H9 (cell line): ENCODE data around the gene CD247. TPM values are rescaled to one million over a fixed set of nuclear protein-coding genes. Genes with fewer than 3 reads are reported as not detected.

Experiments used
- DNase-seq: peaks from one replicate; pipeline ENCODE4 v3.0.0-alpha.2; 2017
- H2AFZ ChIP-seq: one replicate; pipeline ENCODE4 v1.6.1; 2013; ENCODE audit warnings: mild to moderate bottlenecking, low read length, control low read depth, moderate library complexity
- H2AK5ac ChIP-seq: 2 replicates; pipeline ENCODE4 v1.6.1; 2013; ENCODE audit warnings: low read length, control low read depth, mixed read lengths; ENCODE audit not compliant: insufficient read length
- H2BK120ac ChIP-seq: one replicate; pipeline ENCODE4 v1.6.1; 2013; ENCODE audit warnings: low read depth, mild to moderate bottlenecking, low read length, control low read depth, inconsistent platforms; ENCODE audit not compliant: poor library complexity, severe bottlenecking
- H2BK12ac ChIP-seq: 2 replicates; pipeline ENCODE4 v1.6.1; 2013; ENCODE audit warnings: low read length, control low read depth, mixed read lengths, low read depth; ENCODE audit not compliant: insufficient read length
- H2BK15ac ChIP-seq: 2 replicates; pipeline ENCODE4 v1.6.1; 2013; ENCODE audit warnings: low read depth, low read length, control low read depth
- H2BK20ac ChIP-seq: one replicate; pipeline ENCODE4 v1.6.1; 2013; ENCODE audit warnings: low read depth, mild to moderate bottlenecking, low read length, control low read depth, inconsistent platforms; ENCODE audit not compliant: poor library complexity, severe bottlenecking
- H2BK5ac ChIP-seq: 2 replicates; pipeline ENCODE4 v1.6.1; 2013; ENCODE audit warnings: low read length, control low read depth, mixed read lengths; ENCODE audit not compliant: insufficient read length
- H3K14ac ChIP-seq: 2 replicates; pipeline ENCODE4 v1.6.1; 2013; ENCODE audit warnings: low read length, control low read depth; ENCODE audit not compliant: insufficient read depth
- H3K18ac ChIP-seq: 2 replicates; pipeline ENCODE4 v1.6.1; 2013; ENCODE audit warnings: low read depth, mild to moderate bottlenecking, mixed read lengths, low read length, control low read depth; ENCODE audit not compliant: insufficient read length
- H3K23ac ChIP-seq: 2 replicates; pipeline ENCODE4 v1.6.1; 2013; ENCODE audit warnings: low read length, control low read depth, mixed read lengths, low read depth; ENCODE audit not compliant: insufficient read length
- H3K23me2 ChIP-seq: 2 replicates; pipeline ENCODE4 v1.6.1; 2013; ENCODE audit warnings: low read depth, mild to moderate bottlenecking, mixed read lengths, low read length, control low read depth; ENCODE audit not compliant: insufficient read length, poor library complexity, severe bottlenecking
- H3K27ac ChIP-seq: 2 replicates; pipeline ENCODE4 v1.5.1; 2013; ENCODE audit warnings: low read length, control low read depth, mixed read lengths, low read depth; ENCODE audit not compliant: insufficient read length
- H3K27me3 ChIP-seq: 2 replicates; pipeline ENCODE4 v1.6.1; 2013; ENCODE audit warnings: low read length, control low read depth, inconsistent platforms; ENCODE audit not compliant: insufficient read depth
- H3K4ac ChIP-seq: 2 replicates; pipeline ENCODE4 v1.6.1; 2013; ENCODE audit warnings: low read depth, mild to moderate bottlenecking, control low read depth, inconsistent platforms, low read length, moderate library complexity
- H3K4me1 ChIP-seq: 2 replicates; pipeline ENCODE4 v1.6.1; 2013; ENCODE audit warnings: low read length, control low read depth, inconsistent platforms; ENCODE audit not compliant: insufficient read depth
- H3K4me2 ChIP-seq: 2 replicates; pipeline ENCODE4 v1.6.1; 2013; ENCODE audit warnings: low read length, control low read depth, mixed read lengths; ENCODE audit not compliant: insufficient read length, insufficient read depth
- H3K56ac ChIP-seq: 2 replicates; pipeline ENCODE4 v1.6.1; 2013; ENCODE audit warnings: low read depth, mild to moderate bottlenecking, mixed read lengths, low read length, control low read depth; ENCODE audit not compliant: insufficient read length
- H3K79me1 ChIP-seq: 2 replicates; pipeline ENCODE4 v1.6.1; 2013; ENCODE audit warnings: low read depth, mild to moderate bottlenecking, moderate library complexity, low read length, control low read depth, inconsistent platforms; ENCODE audit not compliant: insufficient read depth, poor library complexity, severe bottlenecking
- H3K79me2 ChIP-seq: 2 replicates; pipeline ENCODE4 v1.6.1; 2013; ENCODE audit warnings: low read length, control low read depth, inconsistent platforms; ENCODE audit not compliant: insufficient read depth
- H3K9ac ChIP-seq: 2 replicates; pipeline ENCODE4 v1.6.1; 2013; ENCODE audit warnings: low read length, control low read depth, mixed read lengths; ENCODE audit not compliant: insufficient read length; ENCODE audit errors: extremely low read depth
- H3K9me3 ChIP-seq: one replicate; pipeline ENCODE4 v1.6.1; 2013; ENCODE audit warnings: low read depth, low read length, inconsistent platforms; ENCODE audit not compliant: control insufficient read depth
- H3T11ph ChIP-seq: one replicate; pipeline ENCODE4 v1.6.1; 2013; ENCODE audit warnings: mild to moderate bottlenecking, low read length, control low read depth, inconsistent platforms
- H4K20me1 ChIP-seq: one replicate; pipeline ENCODE4 v1.6.1; 2013; ENCODE audit not compliant: control insufficient read depth, insufficient read length, insufficient read depth
- H4K5ac ChIP-seq: 2 replicates; pipeline ENCODE4 v1.6.1; 2013; ENCODE audit warnings: low read depth, mild to moderate bottlenecking, mixed read lengths, low read length, control low read depth; ENCODE audit not compliant: insufficient read length
- H4K8ac ChIP-seq: replicated peaks from 2 replicates; pipeline ENCODE4 v1.6.1; 2013; ENCODE audit warnings: low read length, control low read depth, mixed read lengths, low read depth; ENCODE audit not compliant: insufficient read length
- H4K91ac ChIP-seq: 2 replicates; pipeline ENCODE4 v1.6.1; 2013; ENCODE audit warnings: low read depth, mild to moderate bottlenecking, moderate library complexity, mixed read lengths, low read length, control low read depth; ENCODE audit not compliant: insufficient read length
- H3K27ac Mint-ChIP-seq, 3 experiments: 2 replicates in 2 of 3; 3 replicates in 1 of 3; pipeline ENCODE4 v1.8.0; 2020 to 2021; ENCODE audit warnings: mixed read lengths in 3 of 3, mild to moderate bottlenecking in 1 of 3, moderate library complexity in 1 of 3
- H3K27me3 Mint-ChIP-seq: 2 replicates; pipeline ENCODE4 v1.8.0; 2021; ENCODE audit warnings: low read depth, mild to moderate bottlenecking, moderate library complexity, mixed read lengths
- H3K36me3 Mint-ChIP-seq, 3 experiments: 2 replicates in 2 of 3; 3 replicates in 1 of 3; pipeline ENCODE4 v1.8.0; 2020 to 2021; ENCODE audit warnings: low read depth in 3 of 3, mixed read lengths in 3 of 3; ENCODE audit not compliant: insufficient read depth in 1 of 3
- H3K4me1 Mint-ChIP-seq, 2 experiments: 2 replicates each; pipeline ENCODE4 v1.8.0; 2020; ENCODE audit warnings: mixed read lengths in 2 of 2
- H3K4me3 Mint-ChIP-seq, 2 experiments: 2 replicates in 1 of 2; 3 replicates in 1 of 2; pipeline ENCODE4 v1.8.0; 2020 to 2021; ENCODE audit warnings: mild to moderate bottlenecking in 2 of 2, mixed read lengths in 2 of 2, moderate library complexity in 1 of 2
- H3K9me3 Mint-ChIP-seq, 2 experiments: 2 replicates in 1 of 2; 3 replicates in 1 of 2; pipeline ENCODE4 v1.8.0; 2020; ENCODE audit warnings: mild to moderate bottlenecking in 2 of 2, mixed read lengths in 2 of 2, moderate library complexity in 1 of 2
- WGBS: extraction: QIAGEN DNeasy Blood & Tissue Kit; methylation state at CpG from one replicate; pipeline ENCODE4 v1.1.7; 2013; ENCODE audit warnings: missing lambda C conversion rate, low lambda C conversion rate, mixed read lengths; ENCODE audit not compliant: insufficient read length; ENCODE audit errors: extremely low coverage; 5-methylcytosine and 5-hydroxymethylcytosine counted together
- total RNA-seq: library from RNA; stranded (reverse); gene quantifications from 2 replicates; pipeline ENCODE4 v1.2.1, GENCODE V29; 2021
- TF ChIP-seq, protein P1 (sequence below): fragments of 200-600 bp; sonication (generic); conservative IDR thresholded peaks from 3 replicates; pipeline ENCODE4 v1.8.0; 2021; ENCODE audit warnings: antibody characterized with exemption, mild to moderate bottlenecking

The CD247 gene
- total RNA-seq, 1 experiment from 2014 or later = 1.2 TPM

DNA sequence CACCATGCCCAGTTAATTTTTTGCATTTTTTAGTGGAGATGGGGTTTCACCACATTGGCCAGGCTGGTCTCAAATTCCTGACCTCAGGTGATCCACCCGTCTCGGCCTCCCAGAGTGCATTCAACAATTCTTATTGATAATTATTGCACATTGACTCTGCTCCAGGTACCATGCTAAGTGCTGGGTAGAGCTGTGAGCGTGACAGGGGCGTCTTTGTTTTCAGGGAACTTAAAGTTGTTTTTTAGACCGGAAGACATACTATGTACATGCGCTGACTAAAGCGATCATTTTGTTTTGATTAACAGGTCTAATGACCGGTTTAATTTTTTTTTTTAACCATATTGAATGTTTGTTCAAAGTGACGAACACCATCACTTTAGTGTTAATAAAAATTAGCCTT is 4.0 kb downstream of the CD247 start:
- Mint-ChIP-seq H3K4me3 (no peak overlapping the region), H3K27me3 (no peaks in the 10 kb centered on the region; the same call in 1 of the 2 replicates), H3K27ac (no peak overlapping the region), H3K36me3 (no peaks in the 10 kb centered on the region), H3K9me3 (no peaks in the 10 kb centered on the region), H3K4me1 (peaks cover 0 to 17% of the 10 kb centered on the region in 2 experiments; a peak in 3 of 4 replicates)
- Histone ChIP-seq H3K18ac (no peak overlapping the region), H2BK5ac (no peak overlapping the region), H4K5ac (no peak overlapping the region), H3K27me3 (no peaks in the 10 kb centered on the region), H3K4me2 (no peak overlapping the region), H2BK20ac (no peak overlapping the region), H3K56ac (no peak overlapping the region), H2BK12ac (no peak overlapping the region), H3K23me2 (no peaks in the 10 kb centered on the region), H2AK5ac (no peak overlapping the region), H3K9ac (no peak overlapping the region), H3K14ac (no peak overlapping the region), H3K27ac (no peak overlapping the region), H3K79me2 (no peaks in the 10 kb centered on the region), H3K79me1 (no peaks in the 10 kb centered on the region), H3T11ph (no peak overlapping the region), H3K4ac (no peak overlapping the region), H3K4me1 (no peaks in the 10 kb centered on the region), H4K91ac (no peak overlapping the region), H3K9me3 (no peaks in the 10 kb centered on the region), H2AFZ (no peak overlapping the region), H4K8ac (no peak overlapping the region), H3K23ac (no peak overlapping the region), H2BK120ac (no peak overlapping the region), H2BK15ac (no peak overlapping the region), H4K20me1 (no peaks in the 10 kb centered on the region)
- WGBS = no CpG with 5 or more reads among the region's 9 CpGs
- TF ChIP-seq, protein P1, sequence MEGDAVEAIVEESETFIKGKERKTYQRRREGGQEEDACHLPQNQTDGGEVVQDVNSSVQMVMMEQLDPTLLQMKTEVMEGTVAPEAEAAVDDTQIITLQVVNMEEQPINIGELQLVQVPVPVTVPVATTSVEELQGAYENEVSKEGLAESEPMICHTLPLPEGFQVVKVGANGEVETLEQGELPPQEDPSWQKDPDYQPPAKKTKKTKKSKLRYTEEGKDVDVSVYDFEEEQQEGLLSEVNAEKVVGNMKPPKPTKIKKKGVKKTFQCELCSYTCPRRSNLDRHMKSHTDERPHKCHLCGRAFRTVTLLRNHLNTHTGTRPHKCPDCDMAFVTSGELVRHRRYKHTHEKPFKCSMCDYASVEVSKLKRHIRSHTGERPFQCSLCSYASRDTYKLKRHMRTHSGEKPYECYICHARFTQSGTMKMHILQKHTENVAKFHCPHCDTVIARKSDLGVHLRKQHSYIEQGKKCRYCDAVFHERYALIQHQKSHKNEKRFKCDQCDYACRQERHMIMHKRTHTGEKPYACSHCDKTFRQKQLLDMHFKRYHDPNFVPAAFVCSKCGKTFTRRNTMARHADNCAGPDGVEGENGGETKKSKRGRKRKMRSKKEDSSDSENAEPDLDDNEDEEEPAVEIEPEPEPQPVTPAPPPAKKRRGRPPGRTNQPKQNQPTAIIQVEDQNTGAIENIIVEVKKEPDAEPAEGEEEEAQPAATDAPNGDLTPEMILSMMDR = no peak
- DNase-seq = no peak
